H1 (cell line): ENCODE data around the gene RNU1-4.
"Not testable (repeated sequence)": the region's sequence is repeated elsewhere in the genome, so short reads cannot be mapped to it uniquely, and the experiment has no call there.

Experiments used
- CTCF ChIP-seq, 3 experiments: IDR thresholded peaks; 1 replicate in 2 of 3; 2 replicates in 1 of 3; pipeline versions ENCODE4 v1.5.1 to v1.6.1; 2011; ENCODE audit warnings: low read length in 3 of 3, mild to moderate bottlenecking in 3 of 3, inconsistent platforms in 2 of 3, low read depth in 1 of 3, moderate library complexity in 1 of 3; ENCODE audit not compliant: insufficient read depth in 1 of 3; ENCODE audit errors: control extremely low read depth in 1 of 3
- EZH2 ChIP-seq: fragments of 200-600 bp; sonication (generic); IDR thresholded peaks from 2 replicates; pipeline ENCODE4 v1.7.1; 2012; ENCODE audit warnings: low read depth, mild to moderate bottlenecking, moderate library complexity, low read length, inconsistent platforms; ENCODE audit not compliant: severe bottlenecking

GRCh38 chr1:16758060-16758459 lies 17.7 kb downstream of the RNU1-4 start:
- TF ChIP-seq EZH2; CTCF (IDR thresholded peaks at IDR 0.05; ENCODE audit: control extremely low read depth in 1 of 3, insufficient read depth in 1 of 3, low read depth in 1 of 3, low read length in 3 of 3): not testable (repeated sequence)
